HG03066 (cell line): ENCODE data around the gene PP2D1.
"Not testable (repeated sequence)": the region's sequence is repeated elsewhere in the genome, so short reads cannot be mapped to it uniquely, and the experiment has no call there.

Experiments
- ATAC-seq: cut with Tn5 transposase; IDR thresholded peaks from one replicate; pipeline ENCODE4 v1.9.1; 2021; ENCODE audit warnings: low read depth; ENCODE audit not compliant: unreplicated experiment

PP2D1 gene

GRCh38 chr3:19972054-19972453, 40.0 kb downstream of the PP2D1 start:
- no peak for ATAC-seq

- ATAC-seq = no peak
Observed at GRCh38 chr3:19970327-19970726, 41.7 kb downstream of the PP2D1 start.

- ATAC-seq = no peak
Observed at GRCh38 chr3:19967812-19968211, 44.3 kb downstream of the PP2D1 start.

- no peak for ATAC-seq
Observed at GRCh38 chr3:19967208-19967607, 44.9 kb downstream of the PP2D1 start.

- ATAC-seq = no peak
Observed at GRCh38 chr3:19961960-19962359, 50.1 kb downstream of the PP2D1 start.

- no peak for ATAC-seq
Observed at GRCh38 chr3:19960696-19961095, 51.4 kb downstream of the PP2D1 start.

GRCh38 chr3:19959505-19959904, 52.6 kb downstream of the PP2D1 start:
- no peak for ATAC-seq

- ATAC-seq = not testable (repeated sequence)
Observed at GRCh38 chr3:19957354-19957753, 54.7 kb downstream of the PP2D1 start.

- ATAC-seq = no peak
Observed at GRCh38 chr3:19954676-19955075, 57.4 kb downstream of the PP2D1 start.

- ATAC-seq = no peak
Observed at GRCh38 chr3:19950316-19950715, 61.7 kb downstream of the PP2D1 start.

GRCh38 chr3:19948226-19948591, 63.9 kb downstream of the PP2D1 start:
- no peak for ATAC-seq

GRCh38 chr3:19947549-19948225, 64.4 kb downstream of the PP2D1 start:
- peak; percentile 19 for ATAC-seq

- ATAC-seq = peak; percentile 96
Observed at GRCh38 chr3:19946832-19947548, 65.1 kb downstream of the PP2D1 start, which contains the start of gene RAB5A. Gene RAB5A, plus strand, starts transcription at chr3:19947097. Its CDS starts 3,802 bp downstream, at chr3:19950899.

- peak; percentile 2 for ATAC-seq
Observed at GRCh38 chr3:19945969-19946831, 65.9 kb downstream of the PP2D1 start.

GRCh38 chr3:19945534-19945933, 66.5 kb downstream of the PP2D1 start:
- no peak for ATAC-seq

- ATAC-seq = no peak
Observed at GRCh38 chr3:19940643-19941042, 71.4 kb downstream of the PP2D1 start.

GRCh38 chr3:19938295-19938627, 73.8 kb downstream of the PP2D1 start:
- no peak for ATAC-seq

GRCh38 chr3:19937459-19938294, 74.4 kb downstream of the PP2D1 start:
- no peak for ATAC-seq
